Measurements from ENCODE around the gene PKD1L1. TPM values are rescaled to one million over a fixed set of nuclear protein-coding genes. Genes with fewer than 3 reads are reported as not detected.
A peak's percentile ranks its signal among the peaks of the same experiment; 100 is the strongest.

Gene PKD1L1
- total RNA-seq, 4 donors from 2014 or later: 0.06 to 0.19 (median 0.13) TPM; not detected in 1

GRCh38 chr7:47762746-47763062 is 185.6 kb downstream of the PKD1L1 start:
- Histone ChIP-seq H3K9me3 (no peaks in the 10 kb centered on the region), H3K27ac (peak overlapping the region in 1 of 4 donors; percentile 45), H3K36me3 (no peaks in the 10 kb centered on the region), H3K4me3 (no peak overlapping the region), H3K4me1 (peaks cover 0 to 10% (median 0%) of the 10 kb centered on the region in 3 donors), H3K27me3 (no peaks in the 10 kb centered on the region)
- intact Hi-C loops (cut with DNase I): no loop called here
- WGBS, 2 donors: 93 to 100% methylated on average over 1 to 3 of the region's 4 CpGs
- TF ChIP-seq CTCF (IDR thresholded peaks at IDR 0.05): no peak
- DNase-seq: no peak

GRCh38 chr7:47762207-47762606 is 186.1 kb downstream of the PKD1L1 start:
- intact Hi-C loops (cut with DNase I): no loop called here
- Histone ChIP-seq H3K4me1 (peaks cover 0 to 14% (median 0%) of the 10 kb centered on the region in 3 donors), H3K27ac (no peak overlapping the region)

GRCh38 chr7:47759056-47759706 is 189.1 kb downstream of the PKD1L1 start:
- intact Hi-C loops (cut with DNase I): no loop called here
- H3K36me3 ChIP-seq: no peaks in the 10 kb centered on the region
- WGBS, 2 donors: 78 to 81% methylated on average over 4 of the region's 4 CpGs
- no peaks in the 10 kb centered on the region for H3K27me3 ChIP-seq
- no peak overlapping the region for H3K4me3 ChIP-seq
- TF ChIP-seq CTCF (IDR thresholded peaks at IDR 0.05) (peak in 1 of 6 experiments; percentile 15), POLR2A (IDR thresholded peaks at IDR 0.05) (no peak)
- H3K9me3 ChIP-seq: no peaks in the 10 kb centered on the region
- DNase-seq: no peak
- peaks cover 0 to 14% (median 0%) of the 10 kb centered on the region in 3 donors for H3K4me1 ChIP-seq
- H3K27ac ChIP-seq: no peak overlapping the region

More at GRCh38 chr7:47762207-47762606, 186.1 kb downstream of the PKD1L1 start:
- Histone ChIP-seq H3K27me3 (no peaks in the 10 kb centered on the region), H3K4me3 (no peak overlapping the region), H3K9me3 (no peaks in the 10 kb centered on the region), H3K36me3 (no peaks in the 10 kb centered on the region)
- TF ChIP-seq CTCF (IDR thresholded peaks at IDR 0.05) (no peak), POLR2A (IDR thresholded peaks at IDR 0.05) (no peak)
- DNase-seq: no peak

- intact Hi-C loops (cut with DNase I): no loop called here
- 85 to 88% methylated on average over 2 of the region's 2 CpGs for WGBS, 2 donors
- no peak for TF ChIP-seq CTCF (IDR thresholded peaks at IDR 0.05)
- Histone ChIP-seq H3K4me3 (no peak overlapping the region), H3K36me3 (no peaks in the 10 kb centered on the region), H3K4me1 (peaks cover 0 to 14% (median 0%) of the 10 kb centered on the region in 3 donors), H3K9me3 (no peaks in the 10 kb centered on the region), H3K27ac (peak overlapping the region in 1 of 4 donors; percentile 35), H3K27me3 (no peaks in the 10 kb centered on the region)
- no peak for DNase-seq
These were observed 189.7 kb downstream of the PKD1L1 start for GRCh38 chr7:47758546-47758945.

- intact Hi-C loops (cut with DNase I): no loop called here
- WGBS, 2 donors: 24 to 48% methylated on average over 10 of the region's 10 CpGs
- peak overlapping the region in 1 of 4 donors; percentile 35 for H3K27ac ChIP-seq
These were observed 190.3 kb downstream of the PKD1L1 start for GRCh38 chr7:47757921-47758411.

More at GRCh38 chr7:47757921-47758411, 190.3 kb downstream of the PKD1L1 start:
- TF ChIP-seq POLR2A (IDR thresholded peaks at IDR 0.05): no peak
- TF ChIP-seq CTCF (IDR thresholded peaks at IDR 0.05): peak in 1 of 6 experiments; percentile 8
- Histone ChIP-seq H3K4me3 (no peak overlapping the region), H3K9me3 (no peaks in the 10 kb centered on the region), H3K4me1 (peaks cover 0 to 14% (median 0%) of the 10 kb centered on the region in 3 donors), H3K36me3 (no peaks in the 10 kb centered on the region), H3K27me3 (no peaks in the 10 kb centered on the region)
- DNase-seq: no peak
